NB4 (cell line): ENCODE data around the gene ARHGAP12.

ENCODE experiments used
- CTCF ChIP-seq: IDR thresholded peaks from one replicate; pipeline ENCODE4 v1.5.1; 2012; ENCODE audit warnings: low read depth, low read length
- MYC ChIP-seq: IDR thresholded peaks from 2 replicates; pipeline ENCODE4 v1.6.1; 2011; ENCODE audit warnings: low read depth, low read length
- POLR2A ChIP-seq: IDR thresholded peaks from 2 replicates; pipeline ENCODE4 v1.6.1; 2011; ENCODE audit warnings: mild to moderate bottlenecking; ENCODE audit not compliant: insufficient read length; ENCODE audit errors: extremely low read depth

GRCh38 chr10:31756101-31756728 lies 172.4 kb downstream of the ARHGAP12 start:
- TF ChIP-seq CTCF, result no peak
- no peak for TF ChIP-seq POLR2A
- TF ChIP-seq MYC, result no peak
